Keratinocyte (primary cell): ENCODE measurements around the gene SORL1. TPM values are rescaled to one million over a fixed set of nuclear protein-coding genes. Genes with fewer than 3 reads are reported as not detected.

Experiments
- DNase-seq: peaks from one replicate; pipeline ENCODE4 v3.0.0-alpha.2; 2011; ENCODE audit warnings: low read depth, missing footprints, low spot score
- FAIRE-seq: peaks from 2 replicates; lab custom pipeline; 2011; peaks lifted over from hg19 to GRCh38; lab: Jason Lieb, UNC
- H2AFZ ChIP-seq: 2 replicates; pipeline ENCODE4 v1.6.0; 2012; ENCODE audit warnings: low read length, control low read depth, inconsistent platforms; ENCODE audit not compliant: control insufficient read depth
- H3K27ac ChIP-seq: 2 replicates; pipeline ENCODE4 v1.5.1; 2011; ENCODE audit warnings: low read length; ENCODE audit not compliant: control insufficient read depth, insufficient read depth
- H3K27me3 ChIP-seq: 3 replicates; pipeline ENCODE4 v1.6.0; 2011; ENCODE audit warnings: low read length; ENCODE audit not compliant: control insufficient read depth, insufficient read depth; ENCODE audit errors: extremely low read depth
- H3K36me3 ChIP-seq, 2 experiments: 2 replicates in 1 of 2; 3 replicates in 1 of 2; pipeline ENCODE4 v1.5.1; 2011; ENCODE audit warnings: low read length in 2 of 2, mild to moderate bottlenecking in 1 of 2; ENCODE audit not compliant: control insufficient read depth in 2 of 2, insufficient read depth in 2 of 2; ENCODE audit errors: extremely low read depth in 1 of 2
- H3K4me1 ChIP-seq: 3 replicates; pipeline ENCODE4 v1.5.1; 2011; ENCODE audit warnings: low read length; ENCODE audit not compliant: control insufficient read depth, insufficient read depth; ENCODE audit errors: extremely low read depth
- H3K4me2 ChIP-seq: 3 replicates; pipeline ENCODE4 v1.6.0; 2011; ENCODE audit warnings: low read depth, low read length; ENCODE audit not compliant: control insufficient read depth, insufficient read depth; ENCODE audit errors: extremely low read depth
- H3K4me3 ChIP-seq, 3 experiments: fragments of 200-600 bp in 1 of 3; sonication (generic) in 1 of 3; 2 replicates in 2 of 3; 3 replicates in 1 of 3; pipeline ENCODE4 v1.5.1; 2011 to 2016; ENCODE audit warnings: low read length in 3 of 3, mild to moderate bottlenecking in 3 of 3, control low read depth in 2 of 3, inconsistent platforms in 1 of 3, low read depth in 1 of 3, mixed read lengths in 1 of 3, mixed run types in 1 of 3, moderate library complexity in 1 of 3; ENCODE audit not compliant: control insufficient read depth in 2 of 3, insufficient read depth in 2 of 3; ENCODE audit errors: extremely low read depth in 1 of 3
- H3K79me2 ChIP-seq: 2 replicates; pipeline ENCODE4 v1.6.0; 2012; ENCODE audit warnings: low read length; ENCODE audit not compliant: control insufficient read depth, insufficient read depth
- H3K9ac ChIP-seq: 3 replicates; pipeline ENCODE4 v1.6.0; 2011; ENCODE audit warnings: low read length; ENCODE audit not compliant: control insufficient read depth, insufficient read depth; ENCODE audit errors: extremely low read depth
- H3K9me1 ChIP-seq: 3 replicates; pipeline ENCODE4 v1.6.0; 2011; ENCODE audit warnings: low read length; ENCODE audit not compliant: control insufficient read depth, insufficient read depth; ENCODE audit errors: extremely low read depth
- H3K9me3 ChIP-seq: 2 replicates; pipeline ENCODE4 v1.5.1; 2012; ENCODE audit warnings: low read depth, low read length; ENCODE audit not compliant: control insufficient read depth
- H4K20me1 ChIP-seq: 3 replicates; pipeline ENCODE4 v1.6.0; 2011; ENCODE audit warnings: low read length; ENCODE audit not compliant: control insufficient read depth, insufficient read depth; ENCODE audit errors: extremely low read depth
- CTCF ChIP-seq, 3 experiments: IDR thresholded peaks in 1 of 3; conservative IDR thresholded peaks in 1 of 3; optimal IDR thresholded peaks in 1 of 3; 2 replicates in 2 of 3; 3 replicates in 1 of 3; pipeline versions ENCODE3 to v1.5.1; 2011; ENCODE audit warnings: low read length in 3 of 3, mild to moderate bottlenecking in 3 of 3, moderate library complexity in 2 of 3, control low read depth in 1 of 3, inconsistent platforms in 1 of 3; ENCODE audit not compliant: insufficient read depth in 2 of 3; ENCODE audit errors: extremely low read depth in 1 of 3
- EZH2 ChIP-seq: IDR thresholded peaks from one replicate; pipeline ENCODE4 v1.6.1; 2012; ENCODE audit warnings: inconsistent platforms, mild to moderate bottlenecking, low read length, moderate library complexity
- dilution Hi-C: fragments of 300-500 bp; cut with MboI; formaldehyde crosslinking; loops from one replicate; pipeline ENCODE4 v1.7.0; 2020; ENCODE audit warnings: low sequenced_read_pairs; ENCODE audit not compliant: extremely low pct_ligation_motif_present
- polyA plus RNA-seq, 5 experiments: library from polyadenylated mRNA; depleted of rRNA in 3 of 5; stranded (reverse) in 3 of 5; stranded (forward) in 1 of 5; unstranded in 1 of 5; fragments of >200 nt; gene quantifications; 1 replicate in 1 of 5; 2 replicates in 3 of 5; 3 replicates in 1 of 5; pipeline versions ENCODE4 v1.2.1 to v1.2.3, GENCODE V29; 2011 to 2012; ENCODE audit warnings: missing spikeins in 2 of 5, low read depth in 1 of 5, low replicate concordance in 1 of 5

Gene SORL1
- polyA plus RNA-seq, 1 donor (not counting 4 experiments of a cell fraction or from before 2014, with no cell fraction given), result 38.9 TPM

- H3K27me3 ChIP-seq, result no peaks in the 10 kb centered on the region
These were observed 104.8 kb downstream of the SORL1 start for GRCh38 chr11:121556937-121557336.

DNA sequence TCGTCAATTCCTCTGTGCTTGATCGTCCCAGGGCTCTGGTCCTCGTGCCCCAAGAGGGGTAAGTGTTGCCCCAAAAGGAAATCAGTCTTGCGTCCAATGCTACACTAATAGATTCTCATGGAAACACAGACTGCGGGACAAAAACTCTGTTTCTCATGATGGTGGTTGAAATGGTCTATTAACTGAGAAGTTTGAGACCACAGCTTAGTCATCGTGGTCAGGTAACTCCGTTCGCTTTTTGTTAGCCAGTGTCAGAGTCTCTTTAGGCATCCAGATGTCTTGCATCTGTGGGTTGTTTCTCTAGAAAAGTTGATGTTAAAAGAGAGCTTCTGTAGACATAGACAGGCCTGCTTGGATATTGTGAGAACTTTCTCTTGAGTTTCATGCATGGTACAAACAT, 105.2 kb downstream of the SORL1 start:
- Histone ChIP-seq H3K9me3 (no peaks in the 10 kb centered on the region), H3K36me3 (peaks cover 40 to 70% of the 10 kb centered on the region in 2 experiments), H3K4me3 (no peak overlapping the region), H3K27me3 (no peaks in the 10 kb centered on the region), H3K27ac (no peak overlapping the region), H3K4me1 (peaks cover 17% of the 10 kb centered on the region), H3K9me1 (peaks cover 10% of the 10 kb centered on the region), H2AFZ (no peak overlapping the region), H3K4me2 (no peak overlapping the region), H4K20me1 (no peaks in the 10 kb centered on the region), H3K9ac (no peak overlapping the region), H3K79me2 (peaks cover 20% of the 10 kb centered on the region)
- TF ChIP-seq EZH2 (no peak), CTCF (optimal IDR thresholded peaks at IDR 0.05 in 1 of 3, IDR thresholded peaks at IDR 0.05 in 1 of 3, conservative IDR thresholded peaks at IDR 0.05 in 1 of 3; ENCODE audit: extremely low read depth in 1 of 3, insufficient read depth in 2 of 3, low read length in 3 of 3) (no peak)
- DNase-seq (no peak), FAIRE-seq (peak; percentile 48)
- dilution Hi-C loops, result no loop called here

More at GRCh38 chr11:121556937-121557336, 104.8 kb downstream of the SORL1 start:
- no peak overlapping the region for H3K4me2 ChIP-seq
- no peak overlapping the region for H2AFZ ChIP-seq
- peaks cover 22% of the 10 kb centered on the region for H3K79me2 ChIP-seq
- no peak overlapping the region for H3K9ac ChIP-seq
- H3K4me1 ChIP-seq, result peaks cover 18% of the 10 kb centered on the region
- dilution Hi-C loops, result no loop called here
- TF ChIP-seq CTCF (optimal IDR thresholded peaks at IDR 0.05 in 1 of 3, IDR thresholded peaks at IDR 0.05 in 1 of 3, conservative IDR thresholded peaks at IDR 0.05 in 1 of 3; ENCODE audit: extremely low read depth in 1 of 3, insufficient read depth in 2 of 3, low read length in 3 of 3) (no peak), EZH2 (no peak)
- no peak for DNase-seq
- no peak overlapping the region for H3K27ac ChIP-seq
- H4K20me1 ChIP-seq, result no peaks in the 10 kb centered on the region
- no peak overlapping the region for H3K4me3 ChIP-seq
- H3K36me3 ChIP-seq, result peaks cover 40 to 67% of the 10 kb centered on the region in 2 experiments
- no peaks in the 10 kb centered on the region for H3K9me3 ChIP-seq
- H3K9me1 ChIP-seq, result peaks cover 10% of the 10 kb centered on the region
- FAIRE-seq, result no peak
